PC-3 (cell line): ENCODE data around the gene CSHL1.
"Not testable (repeated sequence)": the region's sequence is repeated elsewhere in the genome, so short reads cannot be mapped to it uniquely, and the experiment has no call there.

Source experiments
- EZH2phosphoT487 ChIP-seq: fragments of 300-600 bp; sonication (generic); IDR thresholded peaks from 2 replicates; pipeline ENCODE4 v1.6.1; 2018; ENCODE audit warnings: mild to moderate bottlenecking, antibody characterized with exemption, low read length, borderline replicate concordance
- TF ChIP-seq, protein P1 (sequence below): fragments of 300-600 bp; sonication (generic); conservative IDR thresholded peaks from 2 replicates; pipeline ENCODE4 v1.5.1; 2017; ENCODE audit warnings: antibody characterized with exemption, low read depth, mild to moderate bottlenecking, low read length

GRCh38 chr17:63915753-63916152, 4.7 kb upstream of the CSHL1 start:
- TF ChIP-seq, protein P1, sequence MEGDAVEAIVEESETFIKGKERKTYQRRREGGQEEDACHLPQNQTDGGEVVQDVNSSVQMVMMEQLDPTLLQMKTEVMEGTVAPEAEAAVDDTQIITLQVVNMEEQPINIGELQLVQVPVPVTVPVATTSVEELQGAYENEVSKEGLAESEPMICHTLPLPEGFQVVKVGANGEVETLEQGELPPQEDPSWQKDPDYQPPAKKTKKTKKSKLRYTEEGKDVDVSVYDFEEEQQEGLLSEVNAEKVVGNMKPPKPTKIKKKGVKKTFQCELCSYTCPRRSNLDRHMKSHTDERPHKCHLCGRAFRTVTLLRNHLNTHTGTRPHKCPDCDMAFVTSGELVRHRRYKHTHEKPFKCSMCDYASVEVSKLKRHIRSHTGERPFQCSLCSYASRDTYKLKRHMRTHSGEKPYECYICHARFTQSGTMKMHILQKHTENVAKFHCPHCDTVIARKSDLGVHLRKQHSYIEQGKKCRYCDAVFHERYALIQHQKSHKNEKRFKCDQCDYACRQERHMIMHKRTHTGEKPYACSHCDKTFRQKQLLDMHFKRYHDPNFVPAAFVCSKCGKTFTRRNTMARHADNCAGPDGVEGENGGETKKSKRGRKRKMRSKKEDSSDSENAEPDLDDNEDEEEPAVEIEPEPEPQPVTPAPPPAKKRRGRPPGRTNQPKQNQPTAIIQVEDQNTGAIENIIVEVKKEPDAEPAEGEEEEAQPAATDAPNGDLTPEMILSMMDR, result not testable (repeated sequence)
- TF ChIP-seq EZH2phosphoT487, result not testable (repeated sequence)
